Dermis microvascular lymphatic vessel endothelial cell (primary cell): Measurements from ENCODE around the gene SLC43A3. TPM values are rescaled to one million over a fixed set of nuclear protein-coding genes. Genes with fewer than 3 reads are reported as not detected.

Experiments used
- DNase-seq, 2 donors: peaks; one replicate each; pipeline versions ENCODE4 v3.0.0 to v3.0.0-alpha.2; 2010; ENCODE audit warnings: low read depth in 2 of 2
- total RNA-seq: library from RNA; depleted of rRNA; stranded (reverse); fragments of >200 nt; gene quantifications from 2 replicates; pipeline ENCODE4 v1.2.1, GENCODE V29; 2014

SLC43A3 gene
- total RNA-seq, 1 donor from 2014 or later = 24.4 TPM

DNA sequence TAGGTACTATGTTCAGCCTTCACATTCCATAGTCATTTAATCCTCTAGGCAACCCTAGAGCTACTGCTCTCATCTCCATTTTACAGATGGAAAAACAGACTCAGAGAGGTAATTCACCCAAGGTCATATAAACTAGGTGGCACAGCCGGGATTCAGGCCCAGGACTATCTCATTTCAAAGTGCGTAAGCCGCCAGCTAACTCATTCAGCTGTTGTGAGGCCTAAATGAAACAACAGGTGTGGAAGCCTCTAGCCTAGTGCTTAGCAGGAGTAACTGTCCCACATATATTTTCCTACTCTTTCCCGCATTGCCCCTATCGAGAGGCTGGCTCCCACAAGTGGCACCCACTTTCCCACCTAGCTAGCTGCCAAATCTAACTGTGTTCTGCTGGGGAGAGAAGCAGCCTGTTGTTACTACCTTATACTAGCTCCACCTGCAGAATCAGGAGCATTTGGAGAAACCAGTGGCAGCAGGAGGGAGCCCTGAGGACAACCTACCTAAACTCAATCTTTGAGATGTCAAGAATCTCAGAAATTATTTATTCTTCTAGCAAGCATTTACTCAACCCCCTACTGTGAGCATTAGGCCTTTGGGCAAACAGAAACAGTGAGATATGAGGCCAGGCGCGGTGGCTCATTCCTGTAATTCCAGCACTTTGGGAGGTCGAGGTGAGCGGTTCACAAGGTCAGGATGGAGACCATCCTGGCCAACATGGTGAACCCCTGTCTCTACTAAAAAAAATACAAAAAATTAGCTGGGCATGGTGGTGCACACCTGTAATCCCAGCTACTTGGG lies 66.8 kb downstream of the SLC43A3 start:
- no peak for DNase-seq

DNA sequence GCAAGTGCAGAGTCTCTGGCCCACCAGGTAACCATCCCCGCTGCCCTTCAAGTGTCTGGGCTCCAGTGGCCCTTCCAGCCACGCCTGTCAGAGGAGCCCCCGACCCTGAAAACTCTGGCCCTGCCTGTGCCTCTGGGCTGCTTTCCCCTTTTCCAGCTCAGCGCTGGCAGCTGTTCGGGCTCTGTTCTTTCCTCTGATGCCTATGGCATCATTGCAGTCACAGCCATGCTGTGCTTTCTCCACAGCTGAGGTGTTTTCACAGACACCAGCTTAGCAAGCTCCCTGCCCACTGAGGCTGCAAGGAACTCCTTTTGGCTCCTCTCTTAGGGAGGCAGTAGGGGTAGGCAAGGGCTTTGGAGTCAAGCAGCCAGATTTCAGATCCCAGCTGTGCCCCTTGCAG lies 67.5 kb downstream of the SLC43A3 start:
- no peak for DNase-seq

GRCh38 chr11:57358991-57359390 lies 67.9 kb downstream of the SLC43A3 start:
- DNase-seq = no peak

DNA sequence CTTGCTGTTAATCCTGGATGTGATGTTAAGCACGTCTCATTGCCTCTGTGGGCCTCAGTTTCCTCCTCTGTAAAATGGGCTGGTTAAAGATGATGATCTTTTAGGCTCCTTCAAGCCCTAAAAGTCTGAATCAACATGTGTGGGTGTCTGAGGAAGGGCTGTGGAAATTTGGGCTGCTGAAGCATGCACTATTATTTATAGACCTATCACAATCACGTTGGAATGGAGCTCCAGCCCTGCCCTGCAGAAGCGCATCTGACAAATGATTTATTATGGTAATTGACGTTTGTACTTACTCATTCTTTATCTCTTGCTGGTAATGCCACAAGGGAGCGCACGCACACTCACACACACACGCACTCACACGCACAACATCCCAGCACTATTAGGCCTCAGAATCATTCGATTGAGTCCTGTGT lies 68.4 kb downstream of the SLC43A3 start:
- DNase-seq = no peak

DNA sequence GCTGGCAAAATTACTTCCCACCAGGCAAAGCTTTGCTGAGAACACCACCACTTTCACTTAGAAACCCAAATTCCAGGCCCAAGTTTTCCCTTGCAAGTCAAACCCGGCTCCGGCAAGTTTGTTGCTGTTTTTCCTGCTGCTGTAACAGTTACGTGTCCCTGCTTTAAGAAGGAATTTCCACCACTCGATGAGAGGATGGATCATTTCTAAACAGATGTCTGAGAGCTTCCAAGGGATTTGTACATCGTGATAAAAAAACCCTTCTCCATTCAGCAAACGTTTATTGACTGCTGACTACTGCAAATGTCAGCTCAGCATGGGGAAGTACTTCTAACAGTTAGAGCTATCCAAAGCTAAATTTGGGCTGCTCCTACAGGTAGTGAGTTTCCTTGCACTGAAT lies 69.1 kb downstream of the SLC43A3 start:
- DNase-seq = no peak

DNA sequence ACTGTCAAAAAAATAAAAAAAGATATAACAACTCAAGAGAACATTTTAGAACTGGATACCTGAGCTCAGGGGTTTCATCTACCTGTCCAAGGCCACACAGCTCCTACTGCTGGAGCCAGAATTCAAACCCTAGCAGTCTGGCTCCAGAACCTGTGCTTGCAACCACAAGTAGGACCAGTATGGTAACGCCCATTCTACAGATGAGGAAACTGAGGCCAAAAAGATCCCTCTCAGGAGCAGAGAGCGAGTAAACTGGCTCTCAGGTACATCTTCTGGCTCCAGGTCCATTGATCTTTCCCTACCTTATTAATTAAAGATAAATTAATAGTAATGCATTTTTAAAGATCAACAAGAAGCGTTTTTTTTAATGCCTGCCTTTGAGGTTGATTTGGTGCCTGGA lies 69.6 kb downstream of the SLC43A3 start:
- DNase-seq = no peak

Other genes starting within 250 kb of the SLC43A3 start
- gene LRRC55, start 245.2 kb downstream of the SLC43A3 start, total RNA-seq = 0.13 TPM in 2 replicates
- 0.90 and 1.0 TPM in 2 replicates for gene APLNR, start 189.9 kb downstream of the SLC43A3 start, total RNA-seq
- gene TNKS1BP1, start 102.2 kb downstream of the SLC43A3 start, total RNA-seq = 42.0 and 51.5 TPM in 2 replicates
- 51.6 and 58.3 TPM in 2 replicates for gene SSRP1, start 91.2 kb downstream of the SLC43A3 start, total RNA-seq
- not detected in 2 replicates for gene P2RX3, start 88.8 kb downstream of the SLC43A3 start, total RNA-seq
- gene PRG3, start 46.0 kb downstream of the SLC43A3 start, total RNA-seq = not detected in 2 replicates
- gene PRG2, start 36.5 kb downstream of the SLC43A3 start, total RNA-seq = under 0.01 TPM in 1 of 2 replicates, not detected in the other
- 0.13 TPM in 1 of 2 replicates, not detected in the other for gene RTN4RL2, start 33.4 kb upstream of the SLC43A3 start, total RNA-seq
- gene SLC43A1, start 88.6 kb upstream of the SLC43A3 start, total RNA-seq = 11.0 and 19.0 TPM in 2 replicates
- 34.5 and 64.1 TPM in 2 replicates for gene TIMM10, start 103.6 kb upstream of the SLC43A3 start, total RNA-seq
- gene SMTNL1, start 110.5 kb upstream of the SLC43A3 start, total RNA-seq = not detected in 2 replicates
- 28.4 and 51.7 TPM in 2 replicates for gene UBE2L6, start 140.6 kb upstream of the SLC43A3 start, total RNA-seq
- gene SERPING1, start 170.6 kb upstream of the SLC43A3 start, total RNA-seq = 0.51 TPM in 1 of 2 replicates, not detected in the other
- gene YPEL4, start 222.8 kb upstream of the SLC43A3 start, total RNA-seq = 0.13 TPM in 2 replicates
- gene CLP1, start 230.6 kb upstream of the SLC43A3 start, total RNA-seq = 17.5 and 23.8 TPM in 2 replicates
- gene ZDHHC5, start 241.0 kb upstream of the SLC43A3 start, total RNA-seq = 29.7 and 42.1 TPM in 2 replicates